ENCODE measurements around the gene RIMBP2. TPM values are rescaled to one million over a fixed set of nuclear protein-coding genes. Genes with fewer than 3 reads are reported as not detected.

Gene RIMBP2
- total and polyA plus RNA-seq, 4 donors = 0.05 to 2.9 (median 0.95) TPM

DNA sequence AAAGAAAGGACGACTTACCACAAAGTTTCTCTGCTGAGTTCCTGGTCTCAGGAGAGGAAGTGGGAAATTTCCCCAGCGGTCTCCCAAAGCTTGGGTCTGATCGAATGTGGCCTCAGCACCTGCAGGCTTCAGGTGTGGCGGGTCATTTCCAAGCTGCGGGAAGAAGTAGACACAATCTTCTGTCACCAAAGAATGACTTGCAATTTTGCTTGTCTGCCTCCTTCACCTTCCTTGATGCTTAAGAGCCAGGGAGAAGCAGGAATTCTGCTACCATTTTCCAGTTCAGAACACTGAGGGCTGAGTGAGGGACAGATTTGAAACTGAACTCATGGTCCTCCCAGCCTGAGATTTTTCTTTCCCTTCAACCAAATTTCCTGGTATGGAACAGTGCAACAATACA lies 87.8 kb downstream of the RIMBP2 start:
- Histone ChIP-seq H3K36me3 (ENCODE audit: control insufficient read depth in 4 of 4, insufficient read depth in 4 of 4, low read length in 4 of 4) (no peaks in the 10 kb centered on the region), H3K9me3 (ENCODE audit: control insufficient read depth in 4 of 4, insufficient read depth in 3 of 4, low read length in 3 of 4) (peaks cover 0 to 12% (median 5%) of the 10 kb centered on the region in 4 donors), H3K4me3 (no peak overlapping the region), H3K27ac (ENCODE audit: low read depth in 1 of 2, low read length in 1 of 2) (no peak overlapping the region), H3K9ac (ENCODE audit: insufficient read depth in 1 of 2, low read length in 2 of 2) (no peak overlapping the region), H3K27me3 (ENCODE audit: control insufficient read depth in 3 of 3, insufficient read depth in 3 of 3, low read length in 2 of 3) (peaks cover 0 to 1% (median 0%) of the 10 kb centered on the region in 3 donors), H3K4me1 (ENCODE audit: control insufficient read depth in 5 of 5, insufficient read depth in 5 of 5, low read length in 5 of 5) (peaks cover 0 to 2% (median 0%) of the 10 kb centered on the region in 5 donors)
- DNase-seq (no peak), ATAC-seq (ENCODE audit: insufficient read depth, low FRiP score) (no peak)
- 80 to 90% methylated on average over 5 of the region's 5 CpGs for WGBS, 2 donors
- TF ChIP-seq, protein P1, sequence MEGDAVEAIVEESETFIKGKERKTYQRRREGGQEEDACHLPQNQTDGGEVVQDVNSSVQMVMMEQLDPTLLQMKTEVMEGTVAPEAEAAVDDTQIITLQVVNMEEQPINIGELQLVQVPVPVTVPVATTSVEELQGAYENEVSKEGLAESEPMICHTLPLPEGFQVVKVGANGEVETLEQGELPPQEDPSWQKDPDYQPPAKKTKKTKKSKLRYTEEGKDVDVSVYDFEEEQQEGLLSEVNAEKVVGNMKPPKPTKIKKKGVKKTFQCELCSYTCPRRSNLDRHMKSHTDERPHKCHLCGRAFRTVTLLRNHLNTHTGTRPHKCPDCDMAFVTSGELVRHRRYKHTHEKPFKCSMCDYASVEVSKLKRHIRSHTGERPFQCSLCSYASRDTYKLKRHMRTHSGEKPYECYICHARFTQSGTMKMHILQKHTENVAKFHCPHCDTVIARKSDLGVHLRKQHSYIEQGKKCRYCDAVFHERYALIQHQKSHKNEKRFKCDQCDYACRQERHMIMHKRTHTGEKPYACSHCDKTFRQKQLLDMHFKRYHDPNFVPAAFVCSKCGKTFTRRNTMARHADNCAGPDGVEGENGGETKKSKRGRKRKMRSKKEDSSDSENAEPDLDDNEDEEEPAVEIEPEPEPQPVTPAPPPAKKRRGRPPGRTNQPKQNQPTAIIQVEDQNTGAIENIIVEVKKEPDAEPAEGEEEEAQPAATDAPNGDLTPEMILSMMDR (IDR thresholded peaks at IDR 0.05; ENCODE audit: control extremely low read depth, extremely low read depth) = no peak

- DNase-seq (no peak), ATAC-seq (ENCODE audit: insufficient read depth, low FRiP score) (no peak)
- Histone ChIP-seq H3K27me3 (ENCODE audit: control insufficient read depth in 3 of 3, insufficient read depth in 3 of 3, low read length in 2 of 3) (no peaks in the 10 kb centered on the region), H3K9ac (ENCODE audit: insufficient read depth in 1 of 2, low read length in 2 of 2) (no peak overlapping the region), H3K4me1 (ENCODE audit: control insufficient read depth in 5 of 5, insufficient read depth in 5 of 5, low read length in 5 of 5) (no peaks in the 10 kb centered on the region), H3K9me3 (ENCODE audit: control insufficient read depth in 4 of 4, insufficient read depth in 3 of 4, low read length in 3 of 4) (peaks cover 0 to 12% (median 6%) of the 10 kb centered on the region in 4 donors), H3K36me3 (ENCODE audit: control insufficient read depth in 4 of 4, insufficient read depth in 4 of 4, low read length in 4 of 4) (no peaks in the 10 kb centered on the region), H3K27ac (ENCODE audit: low read depth in 1 of 2, low read length in 1 of 2) (no peak overlapping the region), H3K4me3 (no peak overlapping the region)
- 90 to 92% methylated on average over 7 of the region's 7 CpGs for WGBS, 2 donors
- TF ChIP-seq, protein P1 (IDR thresholded peaks at IDR 0.05; ENCODE audit: control extremely low read depth, extremely low read depth) = no peak
These were observed 88.9 kb downstream of the RIMBP2 start for GRCh38 chr12:130627175-130627574.

- H3K4me1 ChIP-seq (ENCODE audit: control insufficient read depth in 5 of 5, insufficient read depth in 5 of 5, low read length in 5 of 5) = no peaks in the 10 kb centered on the region
- no peaks in the 10 kb centered on the region for H3K27me3 ChIP-seq (ENCODE audit: control insufficient read depth in 3 of 3, insufficient read depth in 3 of 3, low read length in 2 of 3)
- H3K27ac ChIP-seq (ENCODE audit: low read depth in 1 of 2, low read length in 1 of 2) = no peak overlapping the region
- no peak for DNase-seq
- WGBS, 2 donors = 76 to 88% methylated on average over 11 of the region's 11 CpGs
- H3K4me3 ChIP-seq = no peak overlapping the region
- no peaks in the 10 kb centered on the region for H3K36me3 ChIP-seq (ENCODE audit: control insufficient read depth in 4 of 4, insufficient read depth in 4 of 4, low read length in 4 of 4)
- no peak for ATAC-seq (ENCODE audit: insufficient read depth, low FRiP score)
- H3K9me3 ChIP-seq (ENCODE audit: control insufficient read depth in 4 of 4, insufficient read depth in 3 of 4, low read length in 3 of 4) = peaks cover 0 to 13% (median 6%) of the 10 kb centered on the region in 4 donors
- H3K9ac ChIP-seq (ENCODE audit: insufficient read depth in 1 of 2, low read length in 2 of 2) = no peak overlapping the region
- TF ChIP-seq, protein P1 (IDR thresholded peaks at IDR 0.05; ENCODE audit: control extremely low read depth, extremely low read depth) = no peak
These were observed 89.5 kb downstream of the RIMBP2 start for GRCh38 chr12:130626601-130627000.

GRCh38 chr12:130625201-130625600 lies 90.9 kb downstream of the RIMBP2 start:
- WGBS, 2 donors = 21 to 33% methylated on average over 5 of the region's 5 CpGs
- Histone ChIP-seq H3K9me3 (ENCODE audit: control insufficient read depth in 4 of 4, insufficient read depth in 3 of 4, low read length in 3 of 4) (peaks cover 0 to 19% (median 4%) of the 10 kb centered on the region in 4 donors), H3K27me3 (ENCODE audit: control insufficient read depth in 3 of 3, insufficient read depth in 3 of 3, low read length in 2 of 3) (no peaks in the 10 kb centered on the region), H3K36me3 (ENCODE audit: control insufficient read depth in 4 of 4, insufficient read depth in 4 of 4, low read length in 4 of 4) (no peaks in the 10 kb centered on the region), H3K4me1 (ENCODE audit: control insufficient read depth in 5 of 5, insufficient read depth in 5 of 5, low read length in 5 of 5) (no peaks in the 10 kb centered on the region), H3K27ac (ENCODE audit: low read depth in 1 of 2, low read length in 1 of 2) (no peak overlapping the region), H3K4me3 (no peak overlapping the region), H3K9ac (ENCODE audit: insufficient read depth in 1 of 2, low read length in 2 of 2) (no peak overlapping the region)
- DNase-seq (no peak), ATAC-seq (ENCODE audit: insufficient read depth, low FRiP score) (no peak)
- TF ChIP-seq, protein P1 (IDR thresholded peaks at IDR 0.05; ENCODE audit: control extremely low read depth, extremely low read depth) = no peak

All from lung (tissue), 12 donors.